ENCODE measurements around the gene AXDND1.
A peak's percentile ranks its signal among the peaks of the same experiment; 100 is the strongest.
"Not testable (repeated sequence)": the region's sequence is repeated elsewhere in the genome, so short reads cannot be mapped to it uniquely, and the experiment has no call there.

The AXDND1 gene

GRCh38 chr1:179476484-179476883 is 110.7 kb downstream of the AXDND1 start:
- DNase-seq (ENCODE audit: low spot score), result no peak

GRCh38 chr1:179478370-179478769 is 112.6 kb downstream of the AXDND1 start:
- no peak for DNase-seq (ENCODE audit: low spot score)

GRCh38 chr1:179490611-179491010 is 124.8 kb downstream of the AXDND1 start:
- DNase-seq (ENCODE audit: low spot score), result no peak

GRCh38 chr1:179493323-179493722 is 127.6 kb downstream of the AXDND1 start:
- DNase-seq (ENCODE audit: low spot score), result peak; percentile 23

- DNase-seq (ENCODE audit: low spot score), result no peak
Measured at GRCh38 chr1:179506199-179506598, 140.4 kb downstream of the AXDND1 start.

GRCh38 chr1:179509384-179509783 is 143.6 kb downstream of the AXDND1 start:
- no peak for DNase-seq (ENCODE audit: low spot score)

- DNase-seq (ENCODE audit: low spot score), result no peak
Measured at GRCh38 chr1:179510038-179510437, 144.3 kb downstream of the AXDND1 start.

GRCh38 chr1:179516976-179517705 is 151.4 kb downstream of the AXDND1 start:
- no peak for DNase-seq (ENCODE audit: low spot score)

- DNase-seq (ENCODE audit: low spot score), result not testable (repeated sequence)
Measured at GRCh38 chr1:179518544-179518943, 152.8 kb downstream of the AXDND1 start.

GRCh38 chr1:179529482-179530195 is 163.9 kb downstream of the AXDND1 start:
- DNase-seq (ENCODE audit: low spot score), result no peak

GRCh38 chr1:179530352-179530751 is 164.6 kb downstream of the AXDND1 start:
- DNase-seq (ENCODE audit: low spot score), result no peak

GRCh38 chr1:179541774-179542173 is 176.0 kb downstream of the AXDND1 start:
- no peak for DNase-seq (ENCODE audit: low spot score)

GRCh38 chr1:179545321-179545720 is 179.6 kb downstream of the AXDND1 start:
- no peak for DNase-seq (ENCODE audit: low spot score)

GRCh38 chr1:179547021-179547535 is 181.3 kb downstream of the AXDND1 start:
- DNase-seq (ENCODE audit: low spot score), result no peak

- no peak for DNase-seq (ENCODE audit: low spot score)
Measured at GRCh38 chr1:179548666-179549367, 183.0 kb downstream of the AXDND1 start.

GRCh38 chr1:179549368-179549700 is 183.6 kb downstream of the AXDND1 start:
- no peak for DNase-seq (ENCODE audit: low spot score)

- DNase-seq (ENCODE audit: low spot score), result peak; percentile 33
Measured at GRCh38 chr1:179550746-179551682, 185.2 kb downstream of the AXDND1 start.

- DNase-seq (ENCODE audit: low spot score), result no peak
Measured at GRCh38 chr1:179554427-179554826, 188.7 kb downstream of the AXDND1 start.

- DNase-seq (ENCODE audit: low spot score), result no peak
Measured at GRCh38 chr1:179558078-179558477, 192.3 kb downstream of the AXDND1 start.

- DNase-seq (ENCODE audit: low spot score), result no peak
Measured at GRCh38 chr1:179575497-179576314, 209.9 kb downstream of the AXDND1 start, which contains the start of gene NPHS2. Gene NPHS2, minus strand, starts transcription at chr1:179575948. Its CDS starts 84 bp downstream, at chr1:179575864.

GRCh38 chr1:179576509-179576908 is 210.7 kb downstream of the AXDND1 start:
- DNase-seq (ENCODE audit: low spot score), result no peak
